IgD-negative memory B cell (primary cell): Measurements from ENCODE around the gene CCP110. TPM values are rescaled to one million over a fixed set of nuclear protein-coding genes. Genes with fewer than 3 reads are reported as not detected.
"Not testable (repeated sequence)": the region's sequence is repeated elsewhere in the genome, so short reads cannot be mapped to it uniquely, and the experiment has no call there.

Source experiments
- H3K27ac Mint-ChIP-seq, 3 donors: one replicate each; pipeline ENCODE4 v1.8.0; 2020 to 2022; ENCODE audit warnings: mild to moderate bottlenecking in 3 of 3, mixed read lengths in 3 of 3, moderate library complexity in 1 of 3
- H3K27me3 Mint-ChIP-seq: one replicate; pipeline ENCODE4 v1.8.0; 2021; ENCODE audit warnings: mixed read lengths
- H3K36me3 Mint-ChIP-seq: one replicate; pipeline ENCODE4 v1.8.0; 2020; ENCODE audit warnings: mild to moderate bottlenecking, mixed read lengths
- H3K4me1 Mint-ChIP-seq, 3 donors: one replicate each; pipeline ENCODE4 v1.8.0; 2020 to 2022; ENCODE audit warnings: mixed read lengths in 3 of 3, mild to moderate bottlenecking in 1 of 3
- H3K4me3 Mint-ChIP-seq, 4 donors: one replicate each; pipeline ENCODE4 v1.8.0; 2020 to 2022; ENCODE audit warnings: mild to moderate bottlenecking in 4 of 4, mixed read lengths in 4 of 4, moderate library complexity in 3 of 4
- H3K9me3 Mint-ChIP-seq, 3 donors: one replicate each; pipeline ENCODE4 v1.8.0; 2020 to 2021; ENCODE audit warnings: mixed read lengths in 3 of 3, mild to moderate bottlenecking in 1 of 3
- polyA plus RNA-seq: library from polyadenylated mRNA; unstranded; fragments of 300-500 nt; fragmentation: Illumina TruSeq; gene quantifications from one replicate; pipeline ENCODE4 v1.2.3, GENCODE V29; 2021

CCP110 gene
- polyA plus RNA-seq, 1 donor from 2014 or later, result 6.1 TPM

GRCh38 chr16:19521471-19522396 is 2.0 kb upstream of the CCP110 start, which contains the start of gene GDE1:
TSS of gene GDE1 (minus strand) at chr16:19522098. CDS start at chr16:19521964, 134 bp downstream.
- peaks cover 3% of the 10 kb centered on the region for H3K36me3 Mint-ChIP-seq
- H3K27ac Mint-ChIP-seq, result peak within 1 kb of the TSS; percentile 79 to 91 (median 85)
- no peaks in the 10 kb centered on the region for H3K9me3 Mint-ChIP-seq
- no peaks in the 10 kb centered on the region for H3K27me3 Mint-ChIP-seq
- H3K4me1 Mint-ChIP-seq, result peaks cover 34 to 38% (median 36%) of the 10 kb centered on the region in 3 donors
- H3K4me3 Mint-ChIP-seq, result peak within 1 kb of the TSS; percentile 96 to 98 (median 98)

- Mint-ChIP-seq H3K36me3 (peaks cover 3% of the 10 kb centered on the region), H3K27me3 (no peaks in the 10 kb centered on the region), H3K27ac (peak overlapping the region; percentile 79 to 91 (median 85)), H3K9me3 (no peaks in the 10 kb centered on the region), H3K4me3 (peak overlapping the region; percentile 96 to 98 (median 98)), H3K4me1 (peaks cover 34 to 38% (median 36%) of the 10 kb centered on the region in 3 donors)
These were observed 1.4 kb upstream of the CCP110 start for GRCh38 chr16:19522397-19522732.

GRCh38 chr16:19522760-19523159 is 982 bp upstream of the CCP110 start:
- H3K4me3 Mint-ChIP-seq, result peak overlapping the region in 3 of 4 donors; percentile 43 to 98 (median 97)

GRCh38 chr16:19523184-19523558 is 571 bp upstream of the CCP110 start:
- Mint-ChIP-seq H3K36me3 (peaks cover 3% of the 10 kb centered on the region), H3K4me3 (peak overlapping the region in 1 of 4 donors; percentile 97), H3K27me3 (no peaks in the 10 kb centered on the region), H3K9me3 (no peaks in the 10 kb centered on the region), H3K27ac (no peak overlapping the region), H3K4me1 (peaks cover 34 to 36% (median 35%) of the 10 kb centered on the region in 3 donors)

More at GRCh38 chr16:19522760-19523159, 982 bp upstream of the CCP110 start:
- no peaks in the 10 kb centered on the region for H3K9me3 Mint-ChIP-seq
- peaks cover 3% of the 10 kb centered on the region for H3K36me3 Mint-ChIP-seq
- peaks cover 34 to 36% (median 35%) of the 10 kb centered on the region in 3 donors for H3K4me1 Mint-ChIP-seq
- no peaks in the 10 kb centered on the region for H3K27me3 Mint-ChIP-seq
- H3K27ac Mint-ChIP-seq, result peak overlapping the region in 2 of 3 donors; percentile 79 to 85

- no peaks in the 10 kb centered on the region for H3K9me3 Mint-ChIP-seq
- peak overlapping the region; percentile 53 to 82 (median 75) for H3K27ac Mint-ChIP-seq
- H3K36me3 Mint-ChIP-seq, result peaks cover 4% of the 10 kb centered on the region
- peak overlapping the region; percentile 97 to 100 (median 99) for H3K4me3 Mint-ChIP-seq
- H3K4me1 Mint-ChIP-seq, result peaks cover 31 to 33% (median 32%) of the 10 kb centered on the region in 3 donors
- H3K27me3 Mint-ChIP-seq, result no peaks in the 10 kb centered on the region
These were observed 544 bp downstream of the CCP110 start for GRCh38 chr16:19524356-19524615.

GRCh38 chr16:19524616-19525384 is 1.1 kb downstream of the CCP110 start:
- no peaks in the 10 kb centered on the region for H3K27me3 Mint-ChIP-seq
- peak overlapping the region; percentile 97 to 100 (median 99) for H3K4me3 Mint-ChIP-seq
- H3K27ac Mint-ChIP-seq, result peak overlapping the region; percentile 53 to 82 (median 75)
- H3K4me1 Mint-ChIP-seq, result peaks cover 28 to 31% (median 30%) of the 10 kb centered on the region in 3 donors
- H3K36me3 Mint-ChIP-seq, result peaks cover 4% of the 10 kb centered on the region
- no peaks in the 10 kb centered on the region for H3K9me3 Mint-ChIP-seq

GRCh38 chr16:19525385-19525723 is 1.6 kb downstream of the CCP110 start:
- H3K36me3 Mint-ChIP-seq, result peaks cover 4% of the 10 kb centered on the region
- H3K4me1 Mint-ChIP-seq, result peaks cover 27 to 31% (median 28%) of the 10 kb centered on the region in 3 donors
- H3K27ac Mint-ChIP-seq, result peak overlapping the region in 2 of 3 donors; percentile 75 to 82
- H3K9me3 Mint-ChIP-seq, result no peaks in the 10 kb centered on the region
- no peaks in the 10 kb centered on the region for H3K27me3 Mint-ChIP-seq
- H3K4me3 Mint-ChIP-seq, result peak overlapping the region; percentile 97 to 100 (median 99)

GRCh38 chr16:19527161-19527560 is 3.4 kb downstream of the CCP110 start:
- Mint-ChIP-seq H3K4me3 (no peak overlapping the region), H3K27me3 (no peaks in the 10 kb centered on the region), H3K36me3 (peaks cover 4% of the 10 kb centered on the region), H3K27ac (no peak overlapping the region), H3K9me3 (no peaks in the 10 kb centered on the region), H3K4me1 (peaks cover 15 to 18% (median 16%) of the 10 kb centered on the region in 3 donors)

GRCh38 chr16:19528666-19529065 is 4.9 kb downstream of the CCP110 start:
- Mint-ChIP-seq H3K27me3 (no peaks in the 10 kb centered on the region), H3K4me3 (no peak overlapping the region), H3K9me3 (no peaks in the 10 kb centered on the region), H3K27ac (no peak overlapping the region), H3K4me1 (peaks cover 11 to 12% (median 11%) of the 10 kb centered on the region in 3 donors), H3K36me3 (peaks cover 4% of the 10 kb centered on the region)

- no peak overlapping the region for H3K4me3 Mint-ChIP-seq
- no peaks in the 10 kb centered on the region for H3K27me3 Mint-ChIP-seq
- no peak overlapping the region for H3K27ac Mint-ChIP-seq
- no peaks in the 10 kb centered on the region for H3K9me3 Mint-ChIP-seq
- H3K4me1 Mint-ChIP-seq, result no peaks in the 10 kb centered on the region
- peaks cover 2% of the 10 kb centered on the region for H3K36me3 Mint-ChIP-seq
These were observed 8.9 kb downstream of the CCP110 start for GRCh38 chr16:19532601-19533000.

GRCh38 chr16:19540241-19540970 is 16.7 kb downstream of the CCP110 start:
- Mint-ChIP-seq H3K36me3 (peaks cover 20% of the 10 kb centered on the region), H3K9me3 (no peaks in the 10 kb centered on the region), H3K27me3 (no peaks in the 10 kb centered on the region), H3K4me3 (no peak overlapping the region), H3K4me1 (no peaks in the 10 kb centered on the region), H3K27ac (no peak overlapping the region)

- Mint-ChIP-seq H3K9me3 (no peaks in the 10 kb centered on the region), H3K27me3 (no peaks in the 10 kb centered on the region), H3K27ac (no peak overlapping the region), H3K36me3 (peaks cover 21% of the 10 kb centered on the region), H3K4me1 (no peaks in the 10 kb centered on the region), H3K4me3 (no peak overlapping the region)
These were observed 18.5 kb downstream of the CCP110 start for GRCh38 chr16:19542138-19542821.

- H3K4me3 Mint-ChIP-seq, H3K27ac Mint-ChIP-seq, H3K9me3 Mint-ChIP-seq, H3K27me3 Mint-ChIP-seq, H3K4me1 Mint-ChIP-seq: not testable (repeated sequence)
- peaks cover 21% of the 10 kb centered on the region for H3K36me3 Mint-ChIP-seq
These were observed 19.7 kb downstream of the CCP110 start for GRCh38 chr16:19543278-19543996.

- Mint-ChIP-seq H3K4me3 (no peak overlapping the region), H3K27ac (no peak overlapping the region), H3K27me3 (no peaks in the 10 kb centered on the region), H3K36me3 (peaks cover 13% of the 10 kb centered on the region), H3K9me3 (no peaks in the 10 kb centered on the region), H3K4me1 (no peaks in the 10 kb centered on the region)
These were observed 24.4 kb downstream of the CCP110 start for GRCh38 chr16:19548144-19548543.
